Stimulated activated memory B cell treated with anti-CD40 and anti-IgM and Interleukin-4, amounts not matched to agents 10 μg/mL and 1 μg/mL and 100 μg/mL, for 72 hours (primary cell): ENCODE results near the gene LCT.
"Not testable (repeated sequence)": the region's sequence is repeated elsewhere in the genome, so short reads cannot be mapped to it uniquely, and the experiment has no call there.

Experiments
- ATAC-seq: fragments of 150-1000 bp; cut with Tn5 transposase; 2 replicates; pipeline ENCODE4 v1.10.0; 2021
- H3K27ac Mint-ChIP-seq: one replicate; pipeline ENCODE4 v1.8.0; 2022; ENCODE audit warnings: mild to moderate bottlenecking, mixed read lengths
- H3K27me3 Mint-ChIP-seq: one replicate; pipeline ENCODE4 v1.8.0; 2022; ENCODE audit warnings: mixed read lengths
- H3K36me3 Mint-ChIP-seq: one replicate; pipeline ENCODE4 v1.8.0; 2022; ENCODE audit warnings: mixed read lengths
- H3K4me1 Mint-ChIP-seq: one replicate; pipeline ENCODE4 v1.8.0; 2022; ENCODE audit warnings: mixed read lengths
- H3K4me3 Mint-ChIP-seq: one replicate; pipeline ENCODE4 v1.8.0; 2022; ENCODE audit warnings: mild to moderate bottlenecking, moderate library complexity, mixed read lengths
- H3K9me3 Mint-ChIP-seq: one replicate; pipeline ENCODE4 v1.8.0; 2022; ENCODE audit warnings: mixed read lengths

Gene LCT

DNA sequence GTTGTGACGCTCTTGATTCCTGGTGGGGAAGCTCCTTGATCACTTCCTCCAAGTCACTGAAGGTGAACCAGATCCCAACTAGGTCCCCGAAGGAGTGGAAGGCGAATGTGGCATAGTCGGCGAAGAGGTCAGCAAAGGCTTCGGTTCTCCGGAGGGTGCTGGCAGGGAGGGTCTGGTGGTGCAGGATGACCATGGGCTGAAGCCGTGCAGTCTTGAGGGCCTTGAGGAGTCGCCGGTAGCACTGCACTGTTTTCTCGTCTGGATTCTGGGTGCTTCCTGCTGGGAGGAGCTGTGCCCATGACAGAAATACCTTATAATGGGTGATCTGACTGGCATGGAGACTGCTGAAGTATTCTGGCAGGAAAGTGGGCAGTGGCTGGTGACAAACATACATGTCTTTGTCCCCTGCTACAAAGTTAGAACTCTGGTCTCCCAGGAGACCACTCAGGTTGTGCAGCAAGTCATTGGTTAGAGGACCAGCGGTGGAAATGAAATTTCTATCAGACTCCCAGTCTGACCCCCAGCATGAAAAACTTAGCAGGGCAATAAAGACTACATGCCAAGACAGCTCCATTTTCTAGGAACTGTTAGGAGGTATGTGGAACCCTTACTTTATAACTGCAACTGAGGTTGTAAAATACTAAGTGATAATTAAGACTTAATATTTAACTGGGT lies at the start of gene LCT:
Gene LCT (minus strand): TSS at position 589 of the 675 bp plus-strand sequence. CDS start 15 bp downstream, at position 574.
- peaks cover 12% of the 10 kb centered on the region for H3K36me3 Mint-ChIP-seq

DNA sequence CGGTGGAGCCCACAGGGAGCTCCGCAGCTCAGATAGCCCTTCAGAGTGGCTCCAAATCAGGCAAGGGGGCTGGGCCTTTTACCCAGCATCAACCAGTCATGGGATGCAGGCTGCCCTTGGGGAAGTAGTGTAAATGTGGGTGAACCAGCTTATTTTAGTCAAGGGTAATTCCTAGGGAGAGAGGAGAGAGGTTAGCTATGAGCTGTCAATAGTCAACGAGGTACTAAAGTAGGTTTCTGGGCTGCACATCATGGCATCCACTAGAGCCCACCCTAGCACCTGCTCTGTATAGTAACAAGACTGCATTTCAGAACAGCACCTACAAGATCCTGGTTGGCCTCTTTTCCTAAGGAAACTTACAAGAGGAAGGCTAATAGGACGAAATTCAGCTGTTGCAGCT lies 48.7 kb upstream of the LCT start:
- H3K27ac Mint-ChIP-seq = no peak overlapping the region
- no peak for ATAC-seq

More for the DNA sequence above, at the start of gene LCT:
- H3K4me3 Mint-ChIP-seq = no peak within 1 kb of the TSS
- H3K27ac Mint-ChIP-seq = no peak within 1 kb of the TSS
- H3K9me3 Mint-ChIP-seq = no peaks in the 10 kb centered on the region
- H3K27me3 Mint-ChIP-seq = no peaks in the 10 kb centered on the region
- peaks cover 6% of the 10 kb centered on the region for H3K4me1 Mint-ChIP-seq
- ATAC-seq = no peak

GRCh38 chr2:135882415-135882814 lies 45.4 kb upstream of the LCT start:
- ATAC-seq = no peak
- no peaks in the 10 kb centered on the region for H3K36me3 Mint-ChIP-seq
- no peak overlapping the region for H3K4me3 Mint-ChIP-seq
- no peaks in the 10 kb centered on the region for H3K27me3 Mint-ChIP-seq
- H3K4me1 Mint-ChIP-seq = peaks cover 7% of the 10 kb centered on the region
- no peaks in the 10 kb centered on the region for H3K9me3 Mint-ChIP-seq
- H3K27ac Mint-ChIP-seq = no peak overlapping the region

More for the DNA sequence above, 48.7 kb upstream of the LCT start:
- H3K27me3 Mint-ChIP-seq = no peaks in the 10 kb centered on the region
- no peaks in the 10 kb centered on the region for H3K4me1 Mint-ChIP-seq
- no peaks in the 10 kb centered on the region for H3K36me3 Mint-ChIP-seq
- H3K4me3 Mint-ChIP-seq = no peak overlapping the region
- no peaks in the 10 kb centered on the region for H3K9me3 Mint-ChIP-seq

DNA sequence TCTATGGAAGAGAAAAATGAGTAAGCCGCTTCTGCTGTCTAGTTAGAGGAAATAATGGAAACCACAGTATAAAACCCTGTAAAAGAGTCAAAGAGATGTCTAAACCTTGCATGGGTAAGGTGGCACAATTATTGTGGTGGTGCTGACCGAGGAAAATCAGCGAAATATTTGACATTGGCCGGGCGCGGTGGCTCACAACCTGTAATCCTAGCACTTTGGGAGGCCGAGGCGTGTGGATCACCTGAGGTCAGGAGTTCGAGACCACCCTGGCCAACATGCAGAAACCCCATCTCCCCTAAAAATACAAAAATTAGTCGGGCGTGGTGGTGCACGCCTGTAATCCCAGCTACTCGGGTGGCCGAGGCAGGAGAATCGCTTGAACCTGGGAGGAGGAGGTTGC lies 39.8 kb upstream of the LCT start:
- not testable (repeated sequence) for H3K9me3 Mint-ChIP-seq, H3K27me3 Mint-ChIP-seq, ATAC-seq
- peaks cover 39% of the 10 kb centered on the region for H3K4me1 Mint-ChIP-seq
- H3K4me3 Mint-ChIP-seq = peak overlapping the region; percentile 80
- peaks cover 17% of the 10 kb centered on the region for H3K36me3 Mint-ChIP-seq
- H3K27ac Mint-ChIP-seq = peak overlapping the region; percentile 76

DNA sequence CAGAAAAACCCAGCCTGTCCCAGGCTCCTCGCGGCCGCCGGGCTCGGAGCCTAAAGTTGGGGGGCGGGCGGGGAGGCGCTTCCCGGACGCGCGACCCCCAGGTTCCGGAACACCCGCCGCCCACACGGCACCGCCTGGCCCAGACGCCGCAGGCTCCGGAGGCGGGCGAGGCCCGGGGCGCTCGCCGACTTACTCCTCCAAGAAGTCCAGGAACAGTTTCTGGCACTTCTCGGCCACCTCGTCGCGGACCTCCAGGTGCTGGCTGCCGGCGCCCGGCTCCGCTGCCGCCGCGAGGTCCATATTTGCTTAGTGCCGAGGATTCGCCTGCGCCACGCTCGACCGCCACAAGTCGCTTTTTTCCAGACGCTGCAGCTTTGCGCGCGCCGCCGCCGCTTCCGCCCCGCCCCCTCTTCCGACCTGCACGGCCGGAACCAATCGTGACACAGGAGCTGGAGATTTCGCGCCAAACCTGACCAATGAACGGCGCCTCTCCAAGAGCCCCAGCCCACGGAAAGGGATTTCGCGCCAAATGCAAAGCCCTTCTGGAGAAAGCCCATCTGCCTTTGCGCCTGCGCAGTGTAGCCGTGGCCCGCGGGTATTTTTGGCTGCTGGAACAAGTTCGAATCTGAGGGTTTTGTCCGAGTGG lies 39.2 kb upstream of the LCT start, which contains the start of gene MCM6:
Gene MCM6 (minus strand): TSS at position 378 of the 646 bp plus-strand sequence. CDS start 78 bp downstream, at position 300.
- Mint-ChIP-seq H3K4me3 (peak within 1 kb of the TSS; percentile 80), H3K9me3 (no peaks in the 10 kb centered on the region), H3K27me3 (no peaks in the 10 kb centered on the region), H3K36me3 (peaks cover 20% of the 10 kb centered on the region), H3K27ac (peak within 1 kb of the TSS; percentile 76), H3K4me1 (peaks cover 39% of the 10 kb centered on the region)
- ATAC-seq = peak; percentile 98

GRCh38 chr2:135875491-135876065 lies 38.6 kb upstream of the LCT start:
- Mint-ChIP-seq H3K36me3 (peaks cover 24% of the 10 kb centered on the region), H3K4me1 (peaks cover 39% of the 10 kb centered on the region), H3K27ac (peak overlapping the region; percentile 76), H3K4me3 (peak overlapping the region; percentile 80), H3K27me3 (no peaks in the 10 kb centered on the region), H3K9me3 (no peaks in the 10 kb centered on the region)
- peak; percentile 85 for ATAC-seq

DNA sequence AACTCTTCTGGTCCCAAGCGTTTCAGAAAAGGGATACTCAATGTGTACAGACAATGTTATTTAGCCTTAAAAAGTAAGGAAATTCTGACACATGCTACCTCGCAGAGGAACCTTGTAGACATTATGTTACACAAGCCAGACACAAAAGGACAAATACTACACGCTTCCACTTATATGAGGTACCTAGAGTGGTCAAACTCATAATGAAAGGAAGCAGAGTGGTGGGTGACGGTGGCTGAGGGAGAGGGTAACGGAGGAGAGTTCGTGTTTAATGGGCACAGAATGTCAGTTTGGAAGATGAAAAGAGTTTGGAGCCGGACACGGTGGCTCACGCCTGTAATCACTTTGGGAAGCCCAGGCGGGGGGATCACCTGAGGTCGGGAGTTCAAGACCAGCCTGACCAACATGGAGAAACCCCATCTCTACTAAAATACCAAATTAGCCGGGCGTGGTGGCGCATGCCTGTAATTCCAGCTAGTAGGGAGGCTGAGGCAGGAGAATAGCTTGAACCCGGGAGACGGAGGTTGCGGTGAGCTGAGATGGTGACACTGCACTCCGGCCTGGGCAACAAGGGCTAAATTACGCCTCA lies 37.9 kb upstream of the LCT start:
- H3K36me3 Mint-ChIP-seq = peaks cover 30% of the 10 kb centered on the region

DNA sequence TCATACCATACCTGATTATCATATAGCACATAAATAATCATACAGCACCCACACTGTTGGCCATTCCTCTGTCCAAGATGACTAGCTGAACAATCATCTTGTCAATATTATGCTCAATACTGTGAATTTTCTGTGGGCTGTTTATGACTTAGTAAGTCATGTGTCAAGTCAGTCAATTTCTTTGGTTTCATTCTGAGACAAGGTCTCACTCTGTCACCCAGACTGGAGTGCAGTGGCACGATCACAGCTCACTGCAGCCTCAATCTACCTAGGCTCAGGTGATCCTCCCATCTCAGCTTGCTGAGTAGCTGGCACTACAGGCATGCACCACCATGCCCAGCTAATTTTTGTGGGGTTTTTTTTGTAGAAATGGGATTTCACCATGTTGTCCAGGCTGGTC lies 33.6 kb upstream of the LCT start:
- Mint-ChIP-seq H3K27me3 (no peaks in the 10 kb centered on the region), H3K36me3 (peaks cover 70% of the 10 kb centered on the region), H3K9me3 (no peaks in the 10 kb centered on the region), H3K27ac (peak overlapping the region; percentile 40), H3K4me3 (no peak overlapping the region), H3K4me1 (peaks cover 25% of the 10 kb centered on the region)
- peak; percentile 52 for ATAC-seq

More for the DNA sequence above, 37.9 kb upstream of the LCT start:
- Mint-ChIP-seq H3K4me3 (peak overlapping the region; percentile 80), H3K9me3 (no peaks in the 10 kb centered on the region), H3K27ac (peak overlapping the region; percentile 76), H3K27me3 (no peaks in the 10 kb centered on the region), H3K4me1 (peaks cover 39% of the 10 kb centered on the region)
- ATAC-seq = no peak

DNA sequence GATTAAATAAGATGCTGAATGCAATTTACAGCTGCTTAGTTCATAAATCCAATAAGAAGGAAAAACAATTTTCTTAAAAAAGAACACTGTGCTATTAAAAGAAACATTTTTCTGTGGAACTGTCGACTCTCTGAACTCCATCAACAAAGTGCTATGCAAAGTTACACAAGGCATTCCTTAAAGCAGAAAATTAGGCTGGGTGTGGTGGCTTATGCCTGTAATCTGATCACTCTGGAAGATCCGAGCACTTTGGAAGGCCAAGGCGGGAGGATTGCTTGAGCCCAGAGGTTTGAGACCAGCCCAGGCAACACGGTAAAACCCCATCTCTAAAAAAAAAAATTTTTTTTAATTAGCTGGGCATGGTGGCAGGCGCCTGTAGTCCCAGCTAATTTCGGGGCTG lies 26.2 kb upstream of the LCT start:
- H3K27me3 Mint-ChIP-seq = no peaks in the 10 kb centered on the region

GRCh38 chr2:135862718-135863117 lies 25.7 kb upstream of the LCT start:
- H3K9me3 Mint-ChIP-seq = no peaks in the 10 kb centered on the region
- ATAC-seq = no peak
- H3K4me3 Mint-ChIP-seq = no peak overlapping the region
- H3K27me3 Mint-ChIP-seq = no peaks in the 10 kb centered on the region
- H3K36me3 Mint-ChIP-seq = peaks cover 76% of the 10 kb centered on the region
- no peak overlapping the region for H3K27ac Mint-ChIP-seq
- no peaks in the 10 kb centered on the region for H3K4me1 Mint-ChIP-seq

More for the DNA sequence above, 26.2 kb upstream of the LCT start:
- Mint-ChIP-seq H3K4me3 (no peak overlapping the region), H3K36me3 (peaks cover 76% of the 10 kb centered on the region), H3K27ac (no peak overlapping the region), H3K9me3 (no peaks in the 10 kb centered on the region), H3K4me1 (no peaks in the 10 kb centered on the region)
- ATAC-seq = no peak

- H3K36me3 Mint-ChIP-seq = peaks cover 59% of the 10 kb centered on the region
- H3K4me3 Mint-ChIP-seq = no peak overlapping the region
- no peaks in the 10 kb centered on the region for H3K27me3 Mint-ChIP-seq
- ATAC-seq = no peak
- no peaks in the 10 kb centered on the region for H3K4me1 Mint-ChIP-seq
- H3K9me3 Mint-ChIP-seq = no peaks in the 10 kb centered on the region
- no peak overlapping the region for H3K27ac Mint-ChIP-seq
Observed at GRCh38 chr2:135853401-135853800, 16.4 kb upstream of the LCT start.

DNA sequence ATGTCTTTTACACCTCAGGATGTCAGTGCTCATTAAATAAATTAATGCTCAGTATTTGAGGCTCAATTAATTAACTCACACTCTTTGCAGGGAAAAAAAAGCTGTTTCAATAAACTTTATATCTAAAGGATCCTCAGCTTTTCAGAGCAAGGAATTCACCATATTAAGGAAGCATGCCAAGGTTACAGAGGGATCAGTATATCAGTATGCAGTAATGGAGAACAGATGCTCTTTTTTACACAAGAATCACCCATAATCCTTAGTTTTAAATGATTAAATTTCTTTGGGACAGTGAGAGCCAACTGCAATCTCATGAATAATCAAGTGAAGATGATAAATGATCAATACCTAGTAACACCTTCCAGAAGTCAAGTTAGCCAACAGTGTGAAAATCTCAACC lies 14.9 kb upstream of the LCT start:
- ATAC-seq = no peak
- Mint-ChIP-seq H3K27ac (no peak overlapping the region), H3K27me3 (no peaks in the 10 kb centered on the region), H3K9me3 (no peaks in the 10 kb centered on the region), H3K36me3 (peaks cover 58% of the 10 kb centered on the region), H3K4me3 (no peak overlapping the region), H3K4me1 (no peaks in the 10 kb centered on the region)

- no peak for ATAC-seq
- Mint-ChIP-seq H3K27me3 (no peaks in the 10 kb centered on the region), H3K9me3 (no peaks in the 10 kb centered on the region), H3K4me3 (no peak overlapping the region), H3K36me3 (peaks cover 59% of the 10 kb centered on the region), H3K4me1 (no peaks in the 10 kb centered on the region), H3K27ac (no peak overlapping the region)
Observed at GRCh38 chr2:135850892-135851668, 14.1 kb upstream of the LCT start.

- no peak for ATAC-seq
- H3K36me3 Mint-ChIP-seq = peaks cover 65% of the 10 kb centered on the region
- H3K27ac Mint-ChIP-seq = no peak overlapping the region
- H3K4me3 Mint-ChIP-seq = no peak overlapping the region
- H3K27me3 Mint-ChIP-seq = no peaks in the 10 kb centered on the region
- H3K9me3 Mint-ChIP-seq = no peaks in the 10 kb centered on the region
- no peaks in the 10 kb centered on the region for H3K4me1 Mint-ChIP-seq
Observed at GRCh38 chr2:135849087-135849486, 12.1 kb upstream of the LCT start.

DNA sequence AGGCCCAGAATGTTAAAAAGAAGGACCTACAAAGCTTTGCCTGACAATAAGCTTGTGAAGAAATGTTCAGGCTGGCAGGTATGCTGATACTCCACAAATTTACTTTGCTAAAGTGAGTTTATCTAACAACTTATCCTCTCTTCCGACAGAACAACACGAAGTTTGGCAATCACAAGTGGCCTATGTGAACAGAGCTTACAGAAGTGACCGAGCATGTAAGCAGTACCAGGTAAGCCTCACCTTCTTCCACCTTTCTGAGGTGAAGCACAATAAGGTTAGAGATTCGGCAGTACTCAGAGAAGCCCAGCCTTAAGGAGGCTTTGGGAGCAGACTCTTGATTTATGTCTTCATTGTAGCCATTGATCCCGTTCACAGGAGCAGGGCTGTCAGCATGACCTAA lies 9.0 kb upstream of the LCT start:
- no peak for ATAC-seq
- H3K4me1 Mint-ChIP-seq = no peaks in the 10 kb centered on the region
- no peak overlapping the region for H3K27ac Mint-ChIP-seq
- H3K36me3 Mint-ChIP-seq = peaks cover 74% of the 10 kb centered on the region
- H3K4me3 Mint-ChIP-seq = no peak overlapping the region
- H3K27me3 Mint-ChIP-seq = no peaks in the 10 kb centered on the region
- no peaks in the 10 kb centered on the region for H3K9me3 Mint-ChIP-seq
